Pericardium fibroblast (primary cell): ENCODE measurements around the gene NAIF1. TPM values are rescaled to one million over a fixed set of nuclear protein-coding genes. Genes with fewer than 3 reads are reported as not detected.

Experiments used
- total RNA-seq: library from RNA; depleted of rRNA; stranded (reverse); fragments of >200 nt; gene quantifications from 2 replicates; pipeline ENCODE4 v1.2.3, GENCODE V29; 2015

NAIF1 gene
- total RNA-seq: 8.7 and 10.9 TPM in 2 replicates

DNA sequence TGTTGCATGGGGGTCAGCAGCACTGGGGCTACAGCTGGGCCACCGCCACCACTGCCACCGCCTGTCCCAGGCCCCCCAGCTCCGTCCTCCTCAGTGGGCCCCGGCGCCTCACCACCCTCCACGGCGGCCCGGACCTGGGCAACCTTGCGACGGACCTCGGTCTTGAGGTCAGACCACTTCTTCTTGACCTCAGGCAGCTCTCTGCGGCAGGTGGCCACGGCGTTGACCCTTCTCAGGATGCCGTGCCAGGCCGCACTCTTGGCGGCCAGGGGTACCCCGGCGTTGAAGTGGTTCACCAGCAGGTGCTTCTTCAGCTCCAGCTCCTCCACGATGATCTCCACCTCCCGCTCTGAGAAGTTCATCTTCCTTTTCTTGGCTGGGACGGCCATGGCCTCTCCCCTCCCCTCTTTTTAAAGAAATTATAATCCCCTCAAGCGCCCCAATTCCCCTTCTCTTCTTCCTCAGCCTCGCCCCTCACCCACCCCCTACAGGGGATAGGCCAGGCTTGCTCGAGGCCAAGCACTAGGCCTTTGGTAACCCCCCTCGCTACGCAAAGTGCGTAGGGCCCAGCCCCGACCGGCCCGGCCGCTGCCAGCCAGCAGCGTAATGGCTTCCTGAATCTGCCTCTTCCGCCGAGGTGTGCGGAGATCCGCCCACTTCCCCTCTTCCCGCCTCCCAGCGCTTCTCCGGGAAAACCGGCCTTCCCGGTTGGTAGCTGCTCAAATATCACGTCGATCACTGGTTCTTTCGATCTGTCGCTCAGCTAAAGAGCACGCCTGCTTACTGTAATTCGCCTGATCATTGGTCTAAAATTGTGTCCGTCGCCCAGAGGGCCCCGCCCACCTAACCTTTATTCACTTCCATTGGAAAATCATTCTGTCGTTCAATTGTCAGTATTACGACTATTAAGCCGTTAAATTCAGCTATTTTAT lies at the start of gene NAIF1:
Gene NAIF1 (minus strand): TSS at position 608 of the 932 bp plus-strand sequence. CDS start 219 bp downstream, at position 389.

GRCh38 chr9:128067645-128068385 lies 695 bp upstream of the NAIF1 start, which contains the start of gene SLC25A25:
Gene SLC25A25 (plus strand): TSS chr9:128068232. CDS start chr9:128068320, 88 bp downstream.

Other genes starting within 250 kb of the NAIF1 start
- 74.1 and 186 TPM in 2 replicates for gene ENG, start 212.7 kb downstream of the NAIF1 start, total RNA-seq
- 46.2 and 90.9 TPM in 2 replicates for gene AK1, start 189.6 kb downstream of the NAIF1 start, total RNA-seq
- 83.8 and 100 TPM in 2 replicates for gene ST6GALNAC6, start 167.7 kb downstream of the NAIF1 start, total RNA-seq
- gene ST6GALNAC4, start 150.3 kb downstream of the NAIF1 start, total RNA-seq: 47.5 and 59.7 TPM in 2 replicates
- gene PIP5KL1, start 136.5 kb downstream of the NAIF1 start, total RNA-seq: 7.9 and 8.9 TPM in 2 replicates
- 15.5 and 21.0 TPM in 2 replicates for gene DPM2, start 129.5 kb downstream of the NAIF1 start, total RNA-seq
- gene EEIG1, start 86.3 kb downstream of the NAIF1 start, total RNA-seq: 12.5 and 14.1 TPM in 2 replicates
- gene SLC25A25, start 912 bp upstream of the NAIF1 start, total RNA-seq: 13.7 and 16.2 TPM in 2 replicates
- gene PTGES2, start 60.4 kb upstream of the NAIF1 start, total RNA-seq: 55.7 and 63.9 TPM in 2 replicates
- 0.23 TPM in 1 of 2 replicates, not detected in the other for gene LCN2, start 82.1 kb upstream of the NAIF1 start, total RNA-seq
- 251 and 261 TPM in 2 replicates for gene BBLN, start 92.9 kb upstream of the NAIF1 start, total RNA-seq
- 52.7 and 77.5 TPM in 2 replicates for gene CIZ1, start 124.3 kb upstream of the NAIF1 start, total RNA-seq
- gene DNM1, start 136.1 kb upstream of the NAIF1 start, total RNA-seq: 14.8 and 15.2 TPM in 2 replicates
- 95.8 and 97.2 TPM in 2 replicates for gene GOLGA2, start 208.7 kb upstream of the NAIF1 start, total RNA-seq
- gene SWI5, start 209.0 kb upstream of the NAIF1 start, total RNA-seq: 40.8 and 53.2 TPM in 2 replicates